ENCODE results near the gene PODN.

GRCh38 chr1:53089478-53090226, 27.6 kb downstream of the PODN start:
- TF ChIP-seq ZNF70 (CRISPR knock-in tag; IDR thresholded peaks at IDR 0.05) (no peak), OSR1 (CRISPR knock-in tag; IDR thresholded peaks at IDR 0.05) (no peak), ZFP3 (CRISPR knock-in tag; IDR thresholded peaks at IDR 0.05) (no peak), TOX (CRISPR knock-in tag; IDR thresholded peaks at IDR 0.05; ENCODE audit: borderline replicate concordance) (no peak)

Data from SK-N-SH treated with all-trans-retinoic acid at 6 μM for 48 hours (cell line).